HCT116 (cell line): ENCODE results near the gene SRCIN1. TPM values are rescaled to one million over a fixed set of nuclear protein-coding genes. Genes with fewer than 3 reads are reported as not detected.

Experiments used
- ATAC-seq: fragments of 200-7000 bp; cut with Tn5 transposase; 2 replicates; pipeline ENCODE4 v1.9.1; 2020; ENCODE audit warnings: mild to moderate bottlenecking, moderate library complexity
- BruUV-seq: library from RNA; stranded (reverse); fragments of 400-500 nt; replicated peaks from 2 replicates; lab custom pipeline; 2021; lab: Mats Ljungman, UMichigan
- CTCF ChIA-PET: fragments of 300-600 bp; sonication (Branson Sonifier 250); formaldehyde crosslinking; loops from one replicate; lab custom pipeline; 2021; ENCODE audit warnings: antibody characterized with exemption; lab: Charles Lee
- POLR2A ChIA-PET: fragments of 300-600, 350-600 bp; sonication (Branson Sonifier 250); formaldehyde crosslinking; loops from one replicate; lab custom pipeline; 2021; ENCODE audit warnings: antibody characterized with exemption; lab: Charles Lee
- RAD21 ChIA-PET, 2 experiments: fragments of 300-600 bp; sonication (Branson Sonifier 250); formaldehyde crosslinking; loops; one replicate each; lab custom pipeline; 2023; ENCODE audit warnings: low total read pairs in 2 of 2; ENCODE audit not compliant: uncharacterized antibody in 2 of 2, unreplicated experiment in 2 of 2, low non-redundant PET in 1 of 2; lab: Charles Lee
- DNase-seq: peaks from one replicate; pipeline ENCODE4 v3.0.0-alpha.2; 2010; ENCODE audit warnings: low read depth, low spot score
- H2AFZ ChIP-seq: fragments of 200-600 bp; shearing (Covaris generic), sonication (generic); 2 replicates; pipeline ENCODE4 v1.6.1; 2017; ENCODE audit warnings: low read depth, mixed run types, mixed read lengths, antibody characterized with exemption, low read length; ENCODE audit not compliant: poor library complexity, severe bottlenecking
- H3K27ac ChIP-seq: 2 replicates; pipeline ENCODE4 v1.5.1; 2012; ENCODE audit warnings: low read depth, low read length
- H3K27me3 ChIP-seq: fragments of 200-600 bp; sonication (generic); 2 replicates; pipeline ENCODE4 v1.6.1; 2016; ENCODE audit warnings: mixed run types, low read length, mixed read lengths; ENCODE audit not compliant: insufficient read depth
- H3K36me3 ChIP-seq, 2 experiments: fragments of 200-500 bp in 1 of 2; fragments of 200-600 bp in 1 of 2; sonication (Bioruptor generic) in 1 of 2; sonication (generic) in 1 of 2; 2 replicates each; pipeline versions ENCODE4 v1.5.1 to v1.6.1; 2014 to 2016; ENCODE audit warnings: low read length in 2 of 2, inconsistent platforms in 1 of 2, mixed read lengths in 1 of 2, mixed run types in 1 of 2; ENCODE audit not compliant: insufficient read depth in 2 of 2, control insufficient read depth in 1 of 2
- H3K4me1 ChIP-seq, 2 experiments: fragments of 200-600 bp in 1 of 2; sonication (generic) in 1 of 2; 2 replicates each; pipeline versions ENCODE4 v1.5.1 to v1.6.1; 2012 to 2017; ENCODE audit warnings: low read length in 2 of 2, inconsistent platforms in 1 of 2, mild to moderate bottlenecking in 1 of 2, mixed read lengths in 1 of 2, mixed run types in 1 of 2, moderate library complexity in 1 of 2; ENCODE audit not compliant: insufficient read depth in 2 of 2, control insufficient read depth in 1 of 2
- H3K4me2 ChIP-seq: fragments of 200-600 bp; sonication (generic); 2 replicates; pipeline ENCODE4 v1.6.1; 2017; ENCODE audit warnings: mixed run types, low read length, mixed read lengths
- H3K4me3 ChIP-seq, 2 experiments: fragments of 200-600 bp in 1 of 2; sonication (generic) in 1 of 2; replicated peaks in 1 of 2; 2 replicates each; pipeline ENCODE4 v1.5.1; 2011 to 2016; ENCODE audit warnings: low read length in 2 of 2, control low read depth in 1 of 2, low read depth in 1 of 2, mild to moderate bottlenecking in 1 of 2, mixed read lengths in 1 of 2, mixed run types in 1 of 2
- H3K79me2 ChIP-seq: fragments of 200-600 bp; sonication (generic); 2 replicates; pipeline ENCODE4 v1.6.1; 2017; ENCODE audit warnings: mild to moderate bottlenecking, mixed run types, low read length, moderate library complexity, mixed read lengths; ENCODE audit not compliant: insufficient read depth
- H3K9ac ChIP-seq: fragments of 200-600 bp; sonication (generic); 2 replicates; pipeline ENCODE4 v1.6.1; 2016; ENCODE audit warnings: low read length, mixed read lengths
- H3K9me2 ChIP-seq: fragments of 200-600 bp; sonication (generic), shearing (Covaris generic); 2 replicates; pipeline ENCODE4 v1.6.1; 2017; ENCODE audit warnings: mixed run types, mild to moderate bottlenecking, moderate library complexity; ENCODE audit not compliant: insufficient read depth
- H3K9me3 ChIP-seq, 2 experiments: fragments of 200-500 bp in 1 of 2; fragments of 200-600 bp in 1 of 2; sonication (Bioruptor generic) in 1 of 2; sonication (generic) in 1 of 2; 2 replicates each; pipeline ENCODE4 v1.6.1; 2014 to 2017; ENCODE audit warnings: low read length in 2 of 2, mixed read lengths in 2 of 2, inconsistent platforms in 1 of 2, low read depth in 1 of 2, mild to moderate bottlenecking in 1 of 2, mixed run types in 1 of 2, moderate library complexity in 1 of 2; ENCODE audit not compliant: control insufficient read depth in 1 of 2, insufficient read depth in 1 of 2
- H4K20me1 ChIP-seq: fragments of 200-600 bp; sonication (generic), shearing (Covaris generic); 2 replicates; pipeline ENCODE4 v1.6.1; 2017; ENCODE audit warnings: mixed run types, mild to moderate bottlenecking, moderate library complexity; ENCODE audit not compliant: insufficient read depth
- CBX3 ChIP-seq: IDR thresholded peaks from 2 replicates; pipeline ENCODE4 v1.6.1; 2012; ENCODE audit warnings: low read depth
- EGR1 ChIP-seq: IDR thresholded peaks from 2 replicates; pipeline ENCODE4 v1.6.1; 2012; ENCODE audit warnings: low read depth
- EZH2phosphoT487 ChIP-seq: fragments of 200-600 bp; IDR thresholded peaks from 2 replicates; pipeline ENCODE4 v1.6.1; 2018; ENCODE audit warnings: antibody characterized with exemption, borderline replicate concordance
- JUND ChIP-seq: IDR thresholded peaks from 2 replicates; pipeline ENCODE4 v1.6.1; 2012
- POLR2AphosphoS5 ChIP-seq: IDR thresholded peaks from 2 replicates; pipeline ENCODE4 v1.6.1; 2011; ENCODE audit warnings: mild to moderate bottlenecking, low read depth, low read length, moderate library complexity
- RAD21 ChIP-seq: IDR thresholded peaks from 2 replicates; pipeline ENCODE4 v1.6.1; 2012; ENCODE audit warnings: low read depth, mild to moderate bottlenecking
- SP1 ChIP-seq: IDR thresholded peaks from 2 replicates; pipeline ENCODE4 v1.6.1; 2012; ENCODE audit warnings: low read depth
- SRF ChIP-seq: IDR thresholded peaks from 2 replicates; pipeline ENCODE4 v1.6.1; 2012; ENCODE audit warnings: low read depth
- TCF7L2 ChIP-seq: IDR thresholded peaks from 2 replicates; pipeline ENCODE4 v1.7.0; 2011; ENCODE audit warnings: borderline replicate concordance, inconsistent platforms; ENCODE audit not compliant: insufficient read depth, insufficient read length; ENCODE audit errors: extremely low read depth
- ZNF274 ChIP-seq: fragments of 200-500 bp; sonication (Bioruptor generic); IDR thresholded peaks from 2 replicates; pipeline ENCODE4 v1.6.1; 2014; ENCODE audit warnings: mild to moderate bottlenecking, low read depth, low read length, inconsistent platforms
- intact Hi-C: fragments of 100-400 bp; cut with micrococcal nuclease; formaldehyde crosslinking; loops from 2 replicates; pipeline ENCODE4 v1.10.0; 2022
- total RNA-seq: library from RNA; stranded (reverse); gene quantifications from one replicate; pipeline ENCODE4 v1.2.1, GENCODE V29; 2021; ENCODE audit not compliant: unreplicated experiment
- TF ChIP-seq, protein P1 (sequence below): IDR thresholded peaks from 2 replicates; pipeline ENCODE4 v1.6.1; 2011; ENCODE audit warnings: mild to moderate bottlenecking, low read length, moderate library complexity; ENCODE audit not compliant: insufficient replicate concordance; ENCODE audit errors: extremely low read depth
- TF ChIP-seq, protein P2 (sequence below), 3 experiments: fragments of 200-600 bp in 1 of 3; sonication (generic) in 1 of 3; IDR thresholded peaks in 2 of 3; conservative IDR thresholded peaks in 1 of 3; 2 replicates each; pipeline ENCODE4 v1.5.1; 2012 to 2017; ENCODE audit warnings: low read depth in 2 of 3, low read length in 2 of 3, antibody characterized with exemption in 1 of 3, borderline replicate concordance in 1 of 3, control low read depth in 1 of 3, mild to moderate bottlenecking in 1 of 3, mixed read lengths in 1 of 3, mixed run types in 1 of 3, moderate library complexity in 1 of 3; ENCODE audit not compliant: insufficient read depth in 1 of 3
- TF ChIP-seq, protein P3 (sequence below): IDR thresholded peaks from 2 replicates; pipeline ENCODE4 v1.6.1; 2012; ENCODE audit warnings: low read depth

Gene SRCIN1
- total RNA-seq, 1 experiment from 2014 or later = 10.5 TPM

DNA sequence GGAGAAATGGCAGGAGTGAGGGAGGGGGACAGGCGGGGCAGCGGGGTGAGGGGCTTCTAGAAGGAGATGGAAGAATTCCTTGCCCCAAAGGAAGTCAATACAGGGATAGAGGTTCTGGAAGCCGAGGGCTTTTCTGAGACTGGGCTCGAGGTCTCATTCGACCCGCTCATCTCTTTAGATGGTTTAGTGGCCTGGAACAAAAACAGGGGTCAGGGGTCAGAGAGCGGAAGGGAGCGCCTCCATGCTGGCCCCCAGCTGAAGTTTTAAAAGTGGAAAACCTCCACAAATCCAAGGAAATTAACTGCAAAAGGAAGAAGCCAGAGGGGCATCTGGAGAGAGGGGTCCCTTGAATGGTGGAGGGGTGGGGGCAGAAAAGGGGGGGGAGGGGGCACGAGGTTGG, 72.5 kb downstream of the SRCIN1 start:
- Histone ChIP-seq H3K27ac (no peak overlapping the region), H3K9me3 (no peaks in the 10 kb centered on the region), H3K27me3 (no peaks in the 10 kb centered on the region), H3K4me2 (no peak overlapping the region), H3K79me2 (no peaks in the 10 kb centered on the region), H2AFZ (no peak overlapping the region), H3K4me3 (no peak overlapping the region), H3K36me3 (no peaks in the 10 kb centered on the region), H3K9me2 (no peaks in the 10 kb centered on the region), H3K9ac (no peak overlapping the region), H4K20me1 (no peaks in the 10 kb centered on the region)
- POLR2A ChIA-PET = no interaction called here
- CTCF ChIA-PET = no interaction called here
- intact Hi-C loops = no loop called here
- no TSS peak for BruUV-seq
- DNase-seq (no peak), ATAC-seq (no peak)
- TF ChIP-seq SRF = no peak
- TF ChIP-seq SP1 = no peak
- TF ChIP-seq RAD21 = no peak
- TF ChIP-seq, all 23 proteins: peak for 0
- no peaks in the 10 kb centered on the region for H3K4me1 ChIP-seq
- RAD21 ChIA-PET = no interaction called here

DNA sequence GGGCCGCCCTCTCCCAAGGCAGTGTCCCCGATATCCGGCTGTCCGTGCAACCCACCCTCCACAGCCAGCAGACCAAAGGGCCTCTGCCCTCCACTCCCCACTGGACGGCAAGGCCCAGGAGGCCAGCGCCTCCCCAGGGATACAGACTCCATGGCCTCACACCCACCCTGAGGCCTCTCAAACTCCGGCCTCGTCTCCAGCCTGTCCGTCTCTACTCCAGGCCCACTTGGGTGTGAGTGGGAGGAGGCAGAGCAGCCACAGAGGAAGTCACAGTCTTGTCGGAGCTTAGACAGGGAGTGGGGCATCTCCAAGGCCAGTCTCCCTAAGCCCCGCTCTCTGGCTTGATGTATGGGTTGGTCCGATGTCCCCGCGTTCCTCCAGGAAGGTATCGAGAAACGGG, 73.3 kb downstream of the SRCIN1 start:
- DNase-seq (no peak), ATAC-seq (no peak)
- H3K27ac ChIP-seq = no peak overlapping the region
- no peaks in the 10 kb centered on the region for H3K36me3 ChIP-seq
- no peak overlapping the region for H2AFZ ChIP-seq
- no peaks in the 10 kb centered on the region for H3K9me2 ChIP-seq
- no TSS peak for BruUV-seq
- CTCF ChIA-PET = no interaction called here
- H3K27me3 ChIP-seq = no peaks in the 10 kb centered on the region
- no peak overlapping the region for H3K4me2 ChIP-seq
- H4K20me1 ChIP-seq = no peaks in the 10 kb centered on the region
- RAD21 ChIA-PET = no interaction called here
- H3K79me2 ChIP-seq = no peaks in the 10 kb centered on the region
- no peak overlapping the region for H3K4me3 ChIP-seq
- H3K9ac ChIP-seq = no peak overlapping the region
- POLR2A ChIA-PET = no interaction called here
- no peaks in the 10 kb centered on the region for H3K4me1 ChIP-seq
- intact Hi-C loops = no loop called here
- no peaks in the 10 kb centered on the region for H3K9me3 ChIP-seq
- no peak for TF ChIP-seq SP1
- TF ChIP-seq, protein P1, sequence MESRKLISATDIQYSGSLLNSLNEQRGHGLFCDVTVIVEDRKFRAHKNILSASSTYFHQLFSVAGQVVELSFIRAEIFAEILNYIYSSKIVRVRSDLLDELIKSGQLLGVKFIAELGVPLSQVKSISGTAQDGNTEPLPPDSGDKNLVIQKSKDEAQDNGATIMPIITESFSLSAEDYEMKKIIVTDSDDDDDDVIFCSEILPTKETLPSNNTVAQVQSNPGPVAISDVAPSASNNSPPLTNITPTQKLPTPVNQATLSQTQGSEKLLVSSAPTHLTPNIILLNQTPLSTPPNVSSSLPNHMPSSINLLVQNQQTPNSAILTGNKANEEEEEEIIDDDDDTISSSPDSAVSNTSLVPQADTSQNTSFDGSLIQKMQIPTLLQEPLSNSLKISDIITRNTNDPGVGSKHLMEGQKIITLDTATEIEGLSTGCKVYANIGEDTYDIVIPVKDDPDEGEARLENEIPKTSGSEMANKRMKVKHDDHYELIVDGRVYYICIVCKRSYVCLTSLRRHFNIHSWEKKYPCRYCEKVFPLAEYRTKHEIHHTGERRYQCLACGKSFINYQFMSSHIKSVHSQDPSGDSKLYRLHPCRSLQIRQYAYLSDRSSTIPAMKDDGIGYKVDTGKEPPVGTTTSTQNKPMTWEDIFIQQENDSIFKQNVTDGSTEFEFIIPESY = no peak
- TF ChIP-seq ZNF274 = no peak
- no peak for TF ChIP-seq TCF7L2
- TF ChIP-seq, protein P2, sequence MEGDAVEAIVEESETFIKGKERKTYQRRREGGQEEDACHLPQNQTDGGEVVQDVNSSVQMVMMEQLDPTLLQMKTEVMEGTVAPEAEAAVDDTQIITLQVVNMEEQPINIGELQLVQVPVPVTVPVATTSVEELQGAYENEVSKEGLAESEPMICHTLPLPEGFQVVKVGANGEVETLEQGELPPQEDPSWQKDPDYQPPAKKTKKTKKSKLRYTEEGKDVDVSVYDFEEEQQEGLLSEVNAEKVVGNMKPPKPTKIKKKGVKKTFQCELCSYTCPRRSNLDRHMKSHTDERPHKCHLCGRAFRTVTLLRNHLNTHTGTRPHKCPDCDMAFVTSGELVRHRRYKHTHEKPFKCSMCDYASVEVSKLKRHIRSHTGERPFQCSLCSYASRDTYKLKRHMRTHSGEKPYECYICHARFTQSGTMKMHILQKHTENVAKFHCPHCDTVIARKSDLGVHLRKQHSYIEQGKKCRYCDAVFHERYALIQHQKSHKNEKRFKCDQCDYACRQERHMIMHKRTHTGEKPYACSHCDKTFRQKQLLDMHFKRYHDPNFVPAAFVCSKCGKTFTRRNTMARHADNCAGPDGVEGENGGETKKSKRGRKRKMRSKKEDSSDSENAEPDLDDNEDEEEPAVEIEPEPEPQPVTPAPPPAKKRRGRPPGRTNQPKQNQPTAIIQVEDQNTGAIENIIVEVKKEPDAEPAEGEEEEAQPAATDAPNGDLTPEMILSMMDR (IDR thresholded peaks at IDR 0.05 in 2 of 3, conservative IDR thresholded peaks at IDR 0.05 in 1 of 3; ENCODE audit: borderline replicate concordance in 1 of 3, insufficient read depth in 1 of 3, low read depth in 2 of 3, low read length in 2 of 3) = no peak
- TF ChIP-seq JUND = no peak
- no peak for TF ChIP-seq EZH2phosphoT487
- TF ChIP-seq, protein P3, sequence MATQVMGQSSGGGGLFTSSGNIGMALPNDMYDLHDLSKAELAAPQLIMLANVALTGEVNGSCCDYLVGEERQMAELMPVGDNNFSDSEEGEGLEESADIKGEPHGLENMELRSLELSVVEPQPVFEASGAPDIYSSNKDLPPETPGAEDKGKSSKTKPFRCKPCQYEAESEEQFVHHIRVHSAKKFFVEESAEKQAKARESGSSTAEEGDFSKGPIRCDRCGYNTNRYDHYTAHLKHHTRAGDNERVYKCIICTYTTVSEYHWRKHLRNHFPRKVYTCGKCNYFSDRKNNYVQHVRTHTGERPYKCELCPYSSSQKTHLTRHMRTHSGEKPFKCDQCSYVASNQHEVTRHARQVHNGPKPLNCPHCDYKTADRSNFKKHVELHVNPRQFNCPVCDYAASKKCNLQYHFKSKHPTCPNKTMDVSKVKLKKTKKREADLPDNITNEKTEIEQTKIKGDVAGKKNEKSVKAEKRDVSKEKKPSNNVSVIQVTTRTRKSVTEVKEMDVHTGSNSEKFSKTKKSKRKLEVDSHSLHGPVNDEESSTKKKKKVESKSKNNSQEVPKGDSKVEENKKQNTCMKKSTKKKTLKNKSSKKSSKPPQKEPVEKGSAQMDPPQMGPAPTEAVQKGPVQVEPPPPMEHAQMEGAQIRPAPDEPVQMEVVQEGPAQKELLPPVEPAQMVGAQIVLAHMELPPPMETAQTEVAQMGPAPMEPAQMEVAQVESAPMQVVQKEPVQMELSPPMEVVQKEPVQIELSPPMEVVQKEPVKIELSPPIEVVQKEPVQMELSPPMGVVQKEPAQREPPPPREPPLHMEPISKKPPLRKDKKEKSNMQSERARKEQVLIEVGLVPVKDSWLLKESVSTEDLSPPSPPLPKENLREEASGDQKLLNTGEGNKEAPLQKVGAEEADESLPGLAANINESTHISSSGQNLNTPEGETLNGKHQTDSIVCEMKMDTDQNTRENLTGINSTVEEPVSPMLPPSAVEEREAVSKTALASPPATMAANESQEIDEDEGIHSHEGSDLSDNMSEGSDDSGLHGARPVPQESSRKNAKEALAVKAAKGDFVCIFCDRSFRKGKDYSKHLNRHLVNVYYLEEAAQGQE = no peak
- no peak for TF ChIP-seq POLR2AphosphoS5
- no peak for TF ChIP-seq CBX3
- TF ChIP-seq RAD21 = no peak
- TF ChIP-seq EGR1 = no peak
